ENCODE measurements around the gene TSEN2.

Gene TSEN2

DNA sequence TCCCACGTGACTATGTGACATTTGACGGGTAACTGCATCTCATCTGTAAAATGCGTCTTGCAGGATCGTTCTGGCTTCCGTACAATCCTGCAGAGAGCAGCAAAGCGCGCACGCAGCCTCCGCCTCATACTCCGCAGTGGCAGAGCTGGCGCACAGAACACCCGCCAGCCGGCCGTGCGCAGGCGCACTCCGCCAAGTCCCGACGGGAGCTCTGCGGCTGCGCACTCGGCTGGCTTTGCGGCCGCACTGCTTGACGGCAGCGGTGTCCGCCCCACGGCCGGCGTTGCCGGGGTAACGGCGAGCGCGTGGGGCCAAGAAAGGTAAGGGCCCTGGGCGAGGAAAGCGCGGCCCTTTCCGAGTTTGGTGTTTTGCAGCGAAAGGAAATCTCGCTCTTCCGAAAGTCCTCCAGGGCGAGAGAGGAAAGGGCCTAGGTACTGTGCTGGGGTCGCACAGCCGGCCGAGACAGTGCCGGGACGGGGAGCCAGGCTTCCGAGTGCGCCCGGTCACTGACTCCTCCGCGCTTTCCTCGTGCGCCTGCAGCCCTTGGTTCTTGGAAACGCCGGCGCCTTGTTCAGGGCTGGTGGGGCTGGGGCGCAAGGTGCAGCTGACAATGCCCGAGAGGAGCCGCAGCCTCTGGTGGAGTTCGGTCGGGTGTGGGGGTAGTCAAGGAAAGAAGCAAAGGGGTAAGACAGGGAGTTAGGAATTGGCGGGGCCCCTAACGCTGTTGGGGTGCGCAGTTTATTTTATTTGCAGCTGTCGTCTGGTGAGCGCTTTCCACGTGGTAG, at the start of gene TSEN2:
Gene TSEN2 (plus strand): TSS at position 283 of the 785 bp plus-strand sequence. CDS start 5,321 bp downstream, outside the sequence.
- TF ChIP-seq, protein P1, sequence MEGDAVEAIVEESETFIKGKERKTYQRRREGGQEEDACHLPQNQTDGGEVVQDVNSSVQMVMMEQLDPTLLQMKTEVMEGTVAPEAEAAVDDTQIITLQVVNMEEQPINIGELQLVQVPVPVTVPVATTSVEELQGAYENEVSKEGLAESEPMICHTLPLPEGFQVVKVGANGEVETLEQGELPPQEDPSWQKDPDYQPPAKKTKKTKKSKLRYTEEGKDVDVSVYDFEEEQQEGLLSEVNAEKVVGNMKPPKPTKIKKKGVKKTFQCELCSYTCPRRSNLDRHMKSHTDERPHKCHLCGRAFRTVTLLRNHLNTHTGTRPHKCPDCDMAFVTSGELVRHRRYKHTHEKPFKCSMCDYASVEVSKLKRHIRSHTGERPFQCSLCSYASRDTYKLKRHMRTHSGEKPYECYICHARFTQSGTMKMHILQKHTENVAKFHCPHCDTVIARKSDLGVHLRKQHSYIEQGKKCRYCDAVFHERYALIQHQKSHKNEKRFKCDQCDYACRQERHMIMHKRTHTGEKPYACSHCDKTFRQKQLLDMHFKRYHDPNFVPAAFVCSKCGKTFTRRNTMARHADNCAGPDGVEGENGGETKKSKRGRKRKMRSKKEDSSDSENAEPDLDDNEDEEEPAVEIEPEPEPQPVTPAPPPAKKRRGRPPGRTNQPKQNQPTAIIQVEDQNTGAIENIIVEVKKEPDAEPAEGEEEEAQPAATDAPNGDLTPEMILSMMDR (IDR thresholded peaks at IDR 0.05), result no peak; the same call in 1 of the 2 replicates

DNA sequence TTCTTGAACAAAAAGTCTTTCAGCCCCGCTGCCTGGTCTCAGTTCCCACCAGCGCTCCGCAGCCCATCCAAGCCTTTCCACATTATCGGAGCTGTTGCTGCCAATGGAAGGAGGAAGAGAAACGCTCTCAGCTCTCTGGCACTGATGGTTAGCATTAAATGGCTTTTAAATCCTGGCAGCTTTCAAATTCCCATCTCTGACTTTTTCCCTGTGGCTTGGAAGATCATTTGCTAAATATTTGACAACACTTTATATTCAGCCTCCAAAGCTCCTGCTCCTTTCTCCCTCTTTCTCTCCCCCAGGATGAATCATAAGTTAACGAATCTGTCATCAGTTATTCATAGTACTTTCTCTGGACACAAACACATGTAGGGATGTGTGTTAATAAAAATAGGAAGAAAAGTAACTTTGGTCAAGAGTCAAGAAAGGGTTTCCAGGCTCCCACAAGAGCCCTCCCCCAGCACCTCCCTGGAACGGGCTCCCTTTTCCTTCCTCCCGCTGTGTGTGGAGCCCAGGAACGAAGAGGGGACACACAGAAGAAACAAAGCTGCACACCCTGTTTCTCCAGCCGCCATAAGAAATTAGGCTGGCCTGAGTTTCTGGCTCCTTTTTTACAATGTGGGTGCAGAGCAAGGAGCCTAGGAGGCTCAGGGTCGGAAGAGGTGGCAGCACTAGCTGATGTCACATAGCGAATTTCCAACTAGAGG, 47.6 kb upstream of the TSEN2 start:
- TF ChIP-seq, protein P1 (IDR thresholded peaks at IDR 0.05), result no peak

DNA sequence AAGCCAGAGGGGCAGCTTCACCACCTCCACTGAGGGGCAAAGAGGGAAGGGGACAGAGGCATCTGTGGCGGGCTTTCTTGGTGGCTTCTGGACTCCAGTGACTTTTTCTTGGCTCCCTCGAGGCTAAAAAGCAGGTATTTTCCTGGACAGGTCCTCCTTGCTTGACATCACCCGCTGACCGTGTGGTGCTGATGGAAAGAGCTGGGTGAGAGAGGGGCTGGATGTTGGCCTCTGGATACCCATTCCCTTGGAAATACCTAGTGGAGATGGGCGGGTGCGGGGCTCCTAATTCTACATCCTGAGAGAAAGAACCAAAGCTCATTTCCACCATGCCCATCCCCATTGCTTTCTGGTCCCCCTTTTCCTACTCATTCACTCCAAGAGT, 47.1 kb upstream of the TSEN2 start:
- TF ChIP-seq, protein P1 (IDR thresholded peaks at IDR 0.05), result no peak

DNA sequence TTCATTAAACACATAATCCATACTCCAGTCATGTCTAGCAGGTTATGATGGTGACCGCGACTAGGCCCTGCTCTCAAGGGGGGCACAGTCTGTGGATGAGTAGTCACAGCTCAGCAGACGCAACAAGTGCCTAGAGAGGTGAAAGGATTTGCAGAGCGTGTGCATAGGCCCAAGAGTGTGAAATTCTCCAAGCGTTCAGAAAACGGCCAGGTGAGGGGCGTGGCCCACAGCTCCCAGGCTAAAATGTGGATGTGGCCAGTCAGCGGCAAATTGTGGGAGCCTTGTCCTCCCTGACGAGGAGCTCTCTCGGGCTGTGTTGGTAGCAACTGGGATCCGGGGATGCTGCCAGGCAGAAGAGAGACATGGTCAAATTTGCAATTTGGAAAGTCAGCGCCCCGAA, 46.4 kb upstream of the TSEN2 start:
- TF ChIP-seq, protein P1 (IDR thresholded peaks at IDR 0.05), result no peak

DNA sequence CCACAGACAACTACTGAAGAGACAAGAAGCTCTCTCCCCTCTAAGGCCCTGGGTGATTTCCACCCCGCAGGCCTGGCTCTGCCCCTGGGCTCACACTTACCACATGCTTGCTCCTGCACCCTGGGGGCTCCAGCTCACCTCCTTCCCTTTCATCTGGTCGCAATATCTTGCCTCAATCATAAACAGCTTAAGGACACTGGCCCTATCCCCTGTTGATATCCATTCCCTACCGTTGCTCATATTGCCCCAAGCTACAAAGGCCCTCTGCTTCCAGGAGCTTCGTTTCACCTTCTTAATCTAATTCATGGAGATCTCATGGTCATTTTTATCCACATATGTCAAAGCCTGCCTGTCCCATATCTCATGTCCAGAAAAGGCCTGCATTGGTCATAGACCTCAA, 46.0 kb upstream of the TSEN2 start:
- TF ChIP-seq, protein P1 (IDR thresholded peaks at IDR 0.05), result no peak

DNA sequence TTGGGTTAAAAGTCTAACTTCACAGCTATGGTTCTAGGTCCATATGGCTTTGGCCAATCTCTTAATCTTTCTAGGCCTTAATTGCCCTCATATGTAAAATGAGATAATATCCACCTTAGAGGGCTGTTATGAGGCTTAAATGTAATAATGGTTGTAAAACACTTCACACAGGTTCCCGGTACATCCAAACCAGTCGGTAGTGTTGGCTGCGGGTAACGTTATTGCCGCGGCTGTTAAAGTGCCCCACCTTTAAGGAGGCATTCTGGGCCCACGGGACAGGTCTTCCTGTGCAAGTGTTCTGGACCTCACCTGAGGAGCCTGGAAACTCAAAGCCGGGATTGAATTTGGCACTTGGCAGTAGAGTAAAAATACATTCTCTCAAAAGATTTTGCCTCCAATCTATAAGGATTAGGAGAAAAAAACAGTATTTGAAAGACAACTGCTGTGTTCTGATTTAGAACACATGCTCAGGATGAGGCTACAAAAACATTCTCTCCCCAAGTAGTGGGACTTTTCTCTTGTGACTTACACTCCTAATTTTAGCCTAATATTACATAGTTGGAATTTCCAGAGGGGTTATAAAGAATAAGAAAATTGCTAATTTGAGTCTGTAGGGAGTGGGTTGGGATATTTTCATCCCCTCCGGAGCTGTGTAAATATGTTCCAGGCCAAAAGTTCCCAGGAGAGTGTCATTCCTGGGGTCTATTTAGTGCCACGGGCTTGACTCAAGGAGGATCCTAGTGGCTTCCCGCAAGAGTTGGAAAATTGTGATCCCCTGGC, 44.9 kb upstream of the TSEN2 start:
- TF ChIP-seq, protein P1 (IDR thresholded peaks at IDR 0.05), result no peak

DNA sequence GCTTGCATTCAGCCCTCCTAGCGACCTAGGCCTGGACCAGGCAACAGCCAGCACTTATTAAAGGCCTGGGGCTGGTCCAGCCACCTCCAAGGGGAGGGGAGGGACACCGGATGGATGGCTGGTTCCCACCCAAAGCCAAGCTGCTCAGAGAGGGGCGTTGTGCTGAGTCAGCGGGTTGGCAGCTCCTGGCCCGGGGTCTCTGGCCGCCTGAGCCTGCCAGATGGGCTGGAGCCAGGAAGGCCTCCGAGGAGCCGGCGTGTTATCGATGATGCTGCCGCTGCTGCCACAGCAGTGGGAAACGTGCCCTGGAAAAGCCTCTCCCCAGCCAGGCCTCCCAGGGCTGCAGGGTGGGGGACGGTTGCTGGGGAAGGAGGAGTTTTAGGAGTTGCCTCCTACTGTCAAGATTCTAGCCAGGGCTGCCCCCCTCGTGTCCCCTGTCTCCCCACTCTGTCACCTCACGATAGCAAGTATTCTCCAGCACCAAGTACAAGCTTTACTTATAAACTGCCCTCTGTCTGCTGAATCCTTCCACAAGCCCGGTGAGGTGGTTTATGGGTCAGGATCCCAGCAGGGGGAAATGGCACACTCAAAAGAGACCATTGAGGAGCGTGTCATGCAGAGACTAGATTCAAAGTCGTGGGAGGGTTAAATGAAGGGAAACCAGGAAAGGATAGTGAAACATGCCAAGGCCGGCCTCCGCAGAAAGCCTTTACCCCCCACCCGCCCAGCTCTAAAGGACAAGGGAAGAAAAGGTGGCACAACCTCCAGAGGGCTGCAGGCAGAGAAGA, 43.2 kb upstream of the TSEN2 start:
- TF ChIP-seq, protein P1 (IDR thresholded peaks at IDR 0.05), result no peak

Measured in LNCAP (cell line).